Stimulated activated CD4-positive, alpha-beta T cell treated with anti-CD3 and anti-CD28 coated beads, Interleukin-4, amount 100 ng/mL, for 24 hours (primary cell): ENCODE data around the gene OR4F17.
"Not testable (repeated sequence)": the region's sequence is repeated elsewhere in the genome, so short reads cannot be mapped to it uniquely, and the experiment has no call there.

ENCODE experiments used
- DNase-seq: peaks from one replicate; pipeline ENCODE4 v3.0.0-alpha.2; 2020

The OR4F17 gene, protein sequence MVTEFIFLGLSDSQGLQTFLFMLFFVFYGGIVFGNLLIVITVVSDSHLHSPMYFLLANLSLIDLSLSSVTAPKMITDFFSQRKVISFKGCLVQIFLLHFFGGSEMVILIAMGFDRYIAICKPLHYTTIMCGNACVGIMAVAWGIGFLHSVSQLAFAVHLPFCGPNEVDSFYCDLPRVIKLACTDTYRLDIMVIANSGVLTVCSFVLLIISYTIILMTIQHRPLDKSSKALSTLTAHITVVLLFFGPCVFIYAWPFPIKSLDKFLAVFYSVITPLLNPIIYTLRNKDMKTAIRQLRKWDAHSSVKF

GRCh38 chr19:106804-107203 is at the start of gene OR4F17:
TSS of gene OR4F17 (plus strand) at chr19:107104. CDS start at chr19:110679, 3,575 bp downstream.
- DNase-seq: not testable (repeated sequence)

GRCh38 chr19:70793-71192 is 36.1 kb upstream of the OR4F17 start:
- DNase-seq: peak; percentile 13

- not testable (repeated sequence) for DNase-seq
These were observed 24.0 kb upstream of the OR4F17 start for GRCh38 chr19:82864-83263.

DNA sequence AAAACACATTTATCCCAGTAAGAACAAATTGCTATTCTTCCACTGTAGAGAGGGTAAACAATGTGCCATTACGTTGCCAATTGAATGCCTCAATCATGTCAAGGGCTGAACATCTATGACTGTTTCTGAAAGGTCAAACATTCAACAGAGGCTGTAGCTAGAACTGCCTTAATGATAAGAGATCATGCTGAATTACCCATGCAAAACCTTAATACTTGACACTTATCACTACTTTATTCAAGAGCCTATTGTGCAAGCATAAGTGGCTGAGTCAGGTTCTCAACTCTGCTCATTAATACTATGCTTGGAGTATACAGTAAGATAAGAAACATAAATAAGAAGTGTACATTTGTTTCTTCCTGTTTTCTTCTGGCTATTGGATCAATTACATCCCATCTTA is 23.3 kb upstream of the OR4F17 start:
- DNase-seq: not testable (repeated sequence)

- DNase-seq: not testable (repeated sequence)
These were observed 16.2 kb upstream of the OR4F17 start for GRCh38 chr19:90678-91077.

DNA sequence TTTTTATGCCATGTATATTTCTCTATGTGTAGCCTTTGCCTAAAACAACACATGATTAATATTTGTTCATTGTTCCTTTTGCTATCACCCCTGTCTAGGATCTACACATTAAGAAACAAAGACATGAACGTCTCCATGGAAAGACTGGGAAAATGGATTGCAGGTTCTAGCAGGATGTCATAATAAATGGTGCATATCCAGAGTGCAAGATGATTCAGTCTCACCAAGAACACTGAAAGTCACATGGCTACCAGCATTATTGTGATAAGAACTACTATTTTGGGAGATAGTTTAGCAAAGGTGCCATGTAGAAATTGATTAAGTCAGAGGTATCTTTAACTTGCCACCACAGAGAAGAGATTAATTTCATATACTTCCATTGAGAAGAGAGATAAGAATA is 12.1 kb upstream of the OR4F17 start:
- not testable (repeated sequence) for DNase-seq

DNA sequence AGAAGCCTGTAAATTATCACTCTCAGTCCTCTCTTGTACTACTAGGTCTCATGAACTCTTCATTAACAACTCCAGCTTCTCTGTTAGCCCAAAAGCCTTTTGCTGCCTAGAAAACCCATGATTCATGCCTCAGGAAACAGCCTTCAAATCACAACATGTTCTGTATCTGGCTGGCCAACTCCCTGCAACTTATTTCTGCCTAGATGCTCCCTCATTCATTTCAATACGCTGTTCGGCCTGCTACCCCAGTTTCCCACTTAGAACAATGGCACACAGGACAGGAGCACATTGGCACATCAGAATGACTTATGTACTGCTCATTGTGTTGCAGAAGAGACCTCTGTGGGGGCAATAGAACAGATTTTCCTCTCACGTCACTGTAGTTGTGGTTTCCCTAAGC is 9.3 kb upstream of the OR4F17 start:
- DNase-seq: not testable (repeated sequence)

DNA sequence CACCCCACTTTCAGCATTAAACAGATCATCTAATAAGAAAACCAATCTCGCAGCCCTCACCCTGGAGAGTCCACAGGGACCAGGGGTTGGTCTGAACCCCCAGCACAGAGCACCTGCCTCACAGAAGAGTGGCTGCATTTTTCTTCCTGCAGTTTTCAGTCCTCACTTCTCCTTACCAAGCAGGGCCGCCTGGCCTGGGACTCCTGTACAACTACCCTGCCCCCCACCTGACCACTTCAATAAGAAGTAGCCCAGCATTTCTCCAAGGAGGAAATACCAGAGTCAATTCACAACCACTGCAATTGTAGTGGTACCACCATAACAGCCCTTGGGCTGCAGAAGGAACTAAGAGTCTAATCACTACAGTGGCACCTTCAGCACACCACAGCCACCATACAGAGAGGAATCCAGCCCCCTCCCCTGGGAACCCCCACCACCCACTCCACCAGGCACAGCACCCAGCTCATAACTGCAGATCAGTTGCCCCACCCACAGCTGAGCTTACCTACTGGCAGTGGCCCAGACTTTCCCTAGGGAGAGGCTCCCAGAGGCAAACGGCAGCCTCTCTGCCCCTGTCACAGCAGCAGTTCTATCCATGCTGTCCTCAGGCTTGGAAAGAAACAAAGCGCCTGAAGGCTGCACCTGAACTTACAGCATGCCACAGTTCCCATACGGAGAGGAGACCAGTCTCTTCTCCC is 13.7 kb downstream of the OR4F17 start:
- DNase-seq: not testable (repeated sequence)
